Neuronal stem cell (in vitro differentiated cells): ENCODE results near the gene ATP2B3.

Experiments
- DNase-seq: peaks from one replicate; pipeline ENCODE4 v3.0.0-alpha.2; 2013; ENCODE audit warnings: low spot score
- H2AFZ ChIP-seq: one replicate; pipeline ENCODE4 v1.6.1; 2013; ENCODE audit warnings: mild to moderate bottlenecking, low read length, inconsistent platforms
- H2AK5ac ChIP-seq: 2 replicates; pipeline ENCODE4 v1.6.1; 2013; ENCODE audit warnings: low read depth, mild to moderate bottlenecking, inconsistent platforms, low read length, moderate library complexity, mixed read lengths
- H2BK120ac ChIP-seq: 2 replicates; pipeline ENCODE4 v1.6.1; 2013; ENCODE audit warnings: low read depth, mild to moderate bottlenecking, inconsistent platforms, low read length, moderate library complexity, mixed read lengths
- H2BK12ac ChIP-seq: one replicate; pipeline ENCODE4 v1.6.1; 2013; ENCODE audit warnings: low read length, inconsistent platforms
- H2BK15ac ChIP-seq: 2 replicates; pipeline ENCODE4 v1.6.1; 2013; ENCODE audit warnings: mild to moderate bottlenecking, low read length, inconsistent platforms, mixed read lengths
- H2BK5ac ChIP-seq: one replicate; pipeline ENCODE4 v1.6.1; 2013; ENCODE audit warnings: inconsistent platforms, mild to moderate bottlenecking, low read length, moderate library complexity
- H3K14ac ChIP-seq: one replicate; pipeline ENCODE4 v1.6.1; 2013; ENCODE audit warnings: low read length, inconsistent platforms
- H3K18ac ChIP-seq: 2 replicates; pipeline ENCODE4 v1.6.1; 2013; ENCODE audit warnings: low read length, inconsistent platforms
- H3K23ac ChIP-seq: 2 replicates; pipeline ENCODE4 v1.6.1; 2013; ENCODE audit warnings: low read depth, mild to moderate bottlenecking, mixed read lengths, low read length, inconsistent platforms; ENCODE audit not compliant: poor library complexity
- H3K27ac ChIP-seq: replicated peaks from 3 replicates; pipeline ENCODE4 v1.5.1; 2013; ENCODE audit warnings: low read length, inconsistent platforms
- H3K27me3 ChIP-seq, 3 experiments: 2 replicates each; pipeline ENCODE4 v1.6.1; 2013; ENCODE audit warnings: low read length in 3 of 3, mild to moderate bottlenecking in 2 of 3, inconsistent platforms in 1 of 3, low read depth in 1 of 3, mixed read lengths in 1 of 3, moderate library complexity in 1 of 3; ENCODE audit not compliant: control insufficient read depth in 3 of 3, insufficient read depth in 3 of 3
- H3K36me3 ChIP-seq, 2 donors: replicated peaks in 1 of 2; 2 replicates each; pipeline ENCODE4 v1.6.1; 2013; ENCODE audit warnings: low read length in 2 of 2; ENCODE audit not compliant: control insufficient read depth in 2 of 2, insufficient read depth in 2 of 2
- H3K4ac ChIP-seq: 2 replicates; pipeline ENCODE4 v1.6.1; 2013; ENCODE audit warnings: inconsistent platforms, mild to moderate bottlenecking, low read length, moderate library complexity
- H3K4me1 ChIP-seq, 2 donors: 1 replicate in 1 of 2; 2 replicates in 1 of 2; pipeline ENCODE4 v1.6.1; 2013; ENCODE audit warnings: low read length in 2 of 2, low read depth in 1 of 2; ENCODE audit not compliant: control insufficient read depth in 2 of 2, insufficient read depth in 1 of 2
- H3K4me2 ChIP-seq: one replicate; pipeline ENCODE4 v1.6.1; 2013; ENCODE audit warnings: mild to moderate bottlenecking, low read length, inconsistent platforms; ENCODE audit not compliant: insufficient read depth, poor library complexity, severe bottlenecking
- H3K4me3 ChIP-seq, 2 donors: 2 replicates each; pipeline ENCODE4 v1.5.1; 2013; ENCODE audit warnings: low read length in 2 of 2, mild to moderate bottlenecking in 2 of 2, inconsistent platforms in 1 of 2, moderate library complexity in 1 of 2
- H3K79me1 ChIP-seq: one replicate; pipeline ENCODE4 v1.6.1; 2013; ENCODE audit warnings: low read depth, mild to moderate bottlenecking, inconsistent platforms, low read length, moderate library complexity
- H3K9ac ChIP-seq: one replicate; pipeline ENCODE4 v1.6.1; 2013; ENCODE audit warnings: mild to moderate bottlenecking, low read depth, low read length, inconsistent platforms; ENCODE audit not compliant: poor library complexity
- H3K9me3 ChIP-seq, 2 donors: replicated peaks in 1 of 2; 2 replicates each; pipeline versions ENCODE3 to v1.6.1; 2013; ENCODE audit warnings: low read length in 2 of 2, mild to moderate bottlenecking in 2 of 2, inconsistent platforms in 1 of 2, low read depth in 1 of 2, mixed read lengths in 1 of 2, moderate library complexity in 1 of 2; ENCODE audit not compliant: control insufficient read depth in 2 of 2, insufficient read depth in 1 of 2
- H4K8ac ChIP-seq: one replicate; pipeline ENCODE4 v1.6.1; 2013; ENCODE audit warnings: low read depth, mild to moderate bottlenecking, inconsistent platforms, low read length, moderate library complexity
- H4K91ac ChIP-seq: one replicate; pipeline ENCODE4 v1.6.1; 2013; ENCODE audit warnings: low read length, low read depth, mild to moderate bottlenecking, inconsistent platforms; ENCODE audit not compliant: poor library complexity
- WGBS, 2 donors: extraction: QIAGEN DNeasy Blood & Tissue Kit; methylation state at CpG; one replicate each; pipeline ENCODE4 v1.1.7; 2013; ENCODE audit warnings: missing lambda C conversion rate in 2 of 2, mixed read lengths in 1 of 2; ENCODE audit not compliant: insufficient read length in 2 of 2, insufficient replicate concordance in 1 of 2; ENCODE audit errors: extremely low coverage in 2 of 2; 5-methylcytosine and 5-hydroxymethylcytosine counted together

ATP2B3 gene

DNA sequence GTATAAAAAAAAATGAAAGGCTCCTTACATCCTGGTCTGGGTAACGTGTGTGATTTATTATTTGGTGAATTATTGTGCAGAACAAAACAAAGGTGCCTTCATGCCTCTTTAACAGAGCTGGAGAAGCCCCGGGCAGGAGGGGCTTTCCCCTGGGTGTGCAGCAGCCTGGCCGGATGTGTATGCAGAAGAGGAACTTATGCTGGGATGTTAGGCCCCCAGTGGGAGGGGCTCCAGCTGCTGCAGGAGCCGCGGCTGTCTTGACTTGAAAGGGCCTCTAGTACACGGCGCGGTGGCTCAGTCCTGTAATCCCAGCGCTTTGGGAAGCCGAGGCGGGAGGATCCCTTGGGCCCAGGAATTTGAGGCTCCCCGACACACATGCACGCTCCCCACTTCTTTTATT lies 65.5 kb downstream of the ATP2B3 start:
- H2BK15ac ChIP-seq, result no peak overlapping the region
- H4K91ac ChIP-seq, result no peak overlapping the region
- H3K27ac ChIP-seq, result no peak overlapping the region
- no peak for DNase-seq
- H3K9me3 ChIP-seq, result no peaks in the 10 kb centered on the region
- H2BK120ac ChIP-seq, result no peak overlapping the region
- H3K23ac ChIP-seq, result no peak overlapping the region
- H2AFZ ChIP-seq, result peak overlapping the region; percentile 75
- no peak overlapping the region for H2BK5ac ChIP-seq
- H3K18ac ChIP-seq, result no peak overlapping the region
- H3K36me3 ChIP-seq, result peaks cover 0 to 14% of the 10 kb centered on the region in 2 donors
- H3K79me1 ChIP-seq, result no peaks in the 10 kb centered on the region
- no peaks in the 10 kb centered on the region for H3K27me3 ChIP-seq
- H3K4me1 ChIP-seq, result peaks cover 7 to 8% of the 10 kb centered on the region in 2 donors
- H4K8ac ChIP-seq, result no peak overlapping the region
- no peak overlapping the region for H3K4me2 ChIP-seq
- H2BK12ac ChIP-seq, result no peak overlapping the region
- WGBS, 2 donors, result no CpG with 5 or more reads among the region's 13 CpGs
- no peak overlapping the region for H3K4me3 ChIP-seq
- no peak overlapping the region for H3K4ac ChIP-seq
- no peak overlapping the region for H3K14ac ChIP-seq
- H3K9ac ChIP-seq, result no peak overlapping the region
- no peak overlapping the region for H2AK5ac ChIP-seq

DNA sequence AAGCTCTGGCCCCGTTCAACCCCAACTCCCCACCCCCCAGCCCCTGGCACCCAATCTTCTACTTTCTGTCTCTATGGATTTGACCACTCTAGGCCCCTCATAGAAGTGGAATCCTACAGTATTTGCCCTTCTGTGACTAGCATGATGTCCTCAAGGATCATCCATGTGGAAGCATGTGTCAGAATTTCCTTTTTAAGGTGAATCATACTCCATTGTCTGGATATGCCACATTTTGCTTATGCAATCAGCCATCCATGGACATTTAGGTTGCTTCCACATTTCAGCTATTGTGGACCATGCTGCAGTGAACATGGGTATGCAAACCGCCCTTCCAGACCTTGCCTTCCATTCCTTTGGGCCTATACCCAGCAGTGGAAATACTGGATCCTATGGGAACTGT lies 66.0 kb downstream of the ATP2B3 start:
- Histone ChIP-seq H3K4me1 (peaks cover 7% of the 10 kb centered on the region in 2 donors), H4K8ac (no peak overlapping the region), H3K79me1 (no peaks in the 10 kb centered on the region), H2BK5ac (no peak overlapping the region), H3K18ac (no peak overlapping the region), H3K4me3 (no peak overlapping the region), H2BK12ac (no peak overlapping the region), H2BK120ac (no peak overlapping the region), H3K9me3 (no peaks in the 10 kb centered on the region), H2AK5ac (no peak overlapping the region), H3K14ac (no peak overlapping the region), H3K27me3 (no peaks in the 10 kb centered on the region), H3K4ac (no peak overlapping the region), H3K23ac (no peak overlapping the region), H3K36me3 (peaks cover 0 to 17% of the 10 kb centered on the region in 2 donors), H3K27ac (no peak overlapping the region), H2BK15ac (no peak overlapping the region), H3K9ac (no peak overlapping the region), H4K91ac (no peak overlapping the region), H2AFZ (peak overlapping the region; percentile 75), H3K4me2 (no peak overlapping the region)
- no CpG with 5 or more reads among the region's 2 CpGs for WGBS, 2 donors
- DNase-seq, result no peak

DNA sequence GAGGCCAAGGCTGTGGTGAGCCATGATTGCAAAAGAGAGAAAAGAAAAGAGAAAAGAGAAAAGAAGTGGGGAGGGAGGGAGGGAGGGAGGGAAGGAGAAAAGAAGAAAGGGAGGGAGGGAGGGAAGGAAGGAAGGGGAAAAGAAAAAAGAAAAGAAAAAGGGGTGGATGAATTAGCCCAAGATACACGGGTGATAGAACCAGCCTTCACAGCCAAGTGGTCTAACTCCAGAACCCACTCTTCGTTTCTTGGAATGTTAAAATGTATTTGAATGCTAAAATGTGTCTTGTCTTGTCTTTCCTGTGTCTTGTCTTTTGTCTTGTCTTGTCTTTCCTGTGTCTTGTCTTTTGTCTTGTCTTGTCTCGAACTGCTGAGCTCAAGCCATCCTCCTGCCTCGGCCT lies 68.4 kb downstream of the ATP2B3 start:
- DNase-seq, result no peak
- Histone ChIP-seq H2BK5ac (no peak overlapping the region), H3K23ac (no peak overlapping the region), H3K9ac (no peak overlapping the region), H3K18ac (no peak overlapping the region), H2BK120ac (no peak overlapping the region), H2AK5ac (no peak overlapping the region), H4K91ac (no peak overlapping the region), H2BK12ac (no peak overlapping the region), H3K4me3 (no peak overlapping the region), H3K27ac (no peak overlapping the region), H3K36me3 (peaks cover 0 to 21% of the 10 kb centered on the region in 2 donors), H3K79me1 (no peaks in the 10 kb centered on the region), H2BK15ac (no peak overlapping the region), H3K27me3 (no peaks in the 10 kb centered on the region), H3K4me1 (no peaks in the 10 kb centered on the region), H2AFZ (no peak overlapping the region), H3K4ac (no peak overlapping the region), H3K9me3 (no peaks in the 10 kb centered on the region), H3K14ac (no peak overlapping the region), H3K4me2 (no peak overlapping the region), H4K8ac (no peak overlapping the region)
- WGBS, 2 donors, result no CpG with 5 or more reads among the region's 4 CpGs

DNA sequence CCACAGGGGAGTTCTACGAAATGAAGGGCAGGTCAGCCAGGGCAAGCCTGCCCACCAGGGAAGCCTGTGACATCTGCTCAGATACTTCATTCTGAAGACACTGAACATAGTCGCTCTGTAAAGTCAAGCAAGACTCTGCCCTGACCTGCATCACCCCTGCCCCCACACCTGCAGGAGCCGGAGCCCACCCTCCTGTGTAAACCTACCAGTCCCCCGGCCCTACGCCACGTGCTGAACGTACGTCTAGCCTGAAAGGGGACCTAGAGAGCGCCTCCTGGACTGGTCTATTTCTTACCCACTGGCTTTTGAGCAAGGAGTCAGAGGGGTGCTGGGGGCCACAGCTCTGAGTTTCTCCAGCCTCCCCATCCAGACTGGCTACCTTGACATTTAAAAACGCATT lies 69.9 kb downstream of the ATP2B3 start:
- DNase-seq, result no peak
- Histone ChIP-seq H3K27me3 (no peaks in the 10 kb centered on the region), H3K4me1 (no peaks in the 10 kb centered on the region), H2BK12ac (no peak overlapping the region), H4K91ac (no peak overlapping the region), H2AK5ac (no peak overlapping the region), H3K36me3 (peaks cover 0 to 31% of the 10 kb centered on the region in 2 donors), H3K9me3 (no peaks in the 10 kb centered on the region), H3K9ac (no peak overlapping the region), H3K27ac (no peak overlapping the region), H2BK15ac (no peak overlapping the region), H3K18ac (no peak overlapping the region), H3K4ac (no peak overlapping the region), H3K79me1 (no peaks in the 10 kb centered on the region), H3K23ac (no peak overlapping the region), H3K4me3 (no peak overlapping the region), H3K14ac (no peak overlapping the region), H2BK5ac (no peak overlapping the region), H3K4me2 (no peak overlapping the region), H2BK120ac (no peak overlapping the region), H2AFZ (no peak overlapping the region), H4K8ac (no peak overlapping the region)
- no CpG with 5 or more reads among the region's 10 CpGs for WGBS, 2 donors
